Thoracic aorta (tissue), 2 donors: ENCODE results near the gene ZNF639. TPM values are rescaled to one million over a fixed set of nuclear protein-coding genes. Genes with fewer than 3 reads are reported as not detected.

Source experiments
- ATAC-seq: fragments of 150-250 bp; one replicate; pipeline ENCODE4 v1.8.0; 2017; ENCODE audit warnings: low read depth; ENCODE audit not compliant: insufficient number of reproducible peaks, low FRiP score
- DNase-seq: peaks from one replicate; pipeline ENCODE4 v3.0.0-alpha.2; 2020; ENCODE audit warnings: low spot score
- H3K27ac ChIP-seq, 2 donors: fragments of 200-600 bp; sonication (generic); 1 replicate in 1 of 2; 2 replicates in 1 of 2; pipeline ENCODE4 v1.5.1; 2016; ENCODE audit warnings: mild to moderate bottlenecking in 2 of 2, moderate library complexity in 2 of 2
- H3K27me3 ChIP-seq: fragments of 200-600 bp; sonication (generic); replicated peaks from 2 replicates; pipeline ENCODE4 v1.6.0; 2016; ENCODE audit warnings: mild to moderate bottlenecking; ENCODE audit not compliant: insufficient read depth
- H3K36me3 ChIP-seq: fragments of 200-600 bp; sonication (generic); one replicate; pipeline ENCODE4 v1.5.1; 2016
- H3K4me1 ChIP-seq, 2 donors: fragments of 200-600 bp; sonication (generic); 1 replicate in 1 of 2; 2 replicates in 1 of 2; pipeline versions ENCODE4 v1.5.1 to v1.6.0; 2016; ENCODE audit warnings: low read depth in 2 of 2, mild to moderate bottlenecking in 1 of 2; ENCODE audit not compliant: control insufficient read depth in 1 of 2
- H3K4me3 ChIP-seq: fragments of 200-600 bp; sonication (generic); 2 replicates; pipeline ENCODE4 v1.5.1; 2016; ENCODE audit warnings: mild to moderate bottlenecking
- H3K9me3 ChIP-seq: fragments of 200-600 bp; sonication (generic); 2 replicates; pipeline ENCODE4 v1.5.1; 2016
- total RNA-seq, 2 donors: library from RNA; depleted of rRNA; stranded (reverse); fragments of >200 nt; gene quantifications; one replicate each; pipeline versions ENCODE4 v1.1.0 to v1.2.3, GENCODE V29; 2016
- TF ChIP-seq, protein P1 (sequence below): fragments of 200-600 bp; sonication (generic); IDR thresholded peaks from one replicate; pipeline ENCODE4 v1.5.1; 2019; ENCODE audit warnings: antibody characterized with exemption

ZNF639 gene
- total RNA-seq, 2 donors from 2014 or later = 21.8 to 62.2 TPM

DNA sequence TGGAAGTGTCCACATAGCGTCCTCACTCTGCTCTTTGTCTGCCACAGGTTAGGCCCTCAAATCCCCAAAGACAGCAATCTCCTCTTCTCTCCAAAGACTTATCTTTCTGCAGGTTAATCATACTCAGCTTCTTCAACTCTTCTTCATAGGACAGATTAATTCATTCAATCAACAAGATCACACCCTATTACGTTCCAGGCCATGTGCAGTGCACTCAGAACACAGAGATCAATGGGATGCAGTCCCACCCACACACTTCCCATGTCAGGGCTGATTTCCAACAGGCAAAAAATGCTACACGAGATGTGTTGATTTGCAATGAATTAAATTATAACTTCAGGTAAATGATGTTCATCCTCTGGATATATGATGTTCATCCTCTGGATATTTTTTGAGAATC, 33.5 kb upstream of the ZNF639 start:
- no peak for ATAC-seq
- Histone ChIP-seq H3K9me3 (no peaks in the 10 kb centered on the region), H3K4me3 (no peak overlapping the region), H3K27me3 (no peaks in the 10 kb centered on the region), H3K36me3 (no peaks in the 10 kb centered on the region), H3K4me1 (no peaks in the 10 kb centered on the region), H3K27ac (no peak overlapping the region)
- TF ChIP-seq, protein P1, sequence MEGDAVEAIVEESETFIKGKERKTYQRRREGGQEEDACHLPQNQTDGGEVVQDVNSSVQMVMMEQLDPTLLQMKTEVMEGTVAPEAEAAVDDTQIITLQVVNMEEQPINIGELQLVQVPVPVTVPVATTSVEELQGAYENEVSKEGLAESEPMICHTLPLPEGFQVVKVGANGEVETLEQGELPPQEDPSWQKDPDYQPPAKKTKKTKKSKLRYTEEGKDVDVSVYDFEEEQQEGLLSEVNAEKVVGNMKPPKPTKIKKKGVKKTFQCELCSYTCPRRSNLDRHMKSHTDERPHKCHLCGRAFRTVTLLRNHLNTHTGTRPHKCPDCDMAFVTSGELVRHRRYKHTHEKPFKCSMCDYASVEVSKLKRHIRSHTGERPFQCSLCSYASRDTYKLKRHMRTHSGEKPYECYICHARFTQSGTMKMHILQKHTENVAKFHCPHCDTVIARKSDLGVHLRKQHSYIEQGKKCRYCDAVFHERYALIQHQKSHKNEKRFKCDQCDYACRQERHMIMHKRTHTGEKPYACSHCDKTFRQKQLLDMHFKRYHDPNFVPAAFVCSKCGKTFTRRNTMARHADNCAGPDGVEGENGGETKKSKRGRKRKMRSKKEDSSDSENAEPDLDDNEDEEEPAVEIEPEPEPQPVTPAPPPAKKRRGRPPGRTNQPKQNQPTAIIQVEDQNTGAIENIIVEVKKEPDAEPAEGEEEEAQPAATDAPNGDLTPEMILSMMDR = no peak
- no peak for DNase-seq

DNA sequence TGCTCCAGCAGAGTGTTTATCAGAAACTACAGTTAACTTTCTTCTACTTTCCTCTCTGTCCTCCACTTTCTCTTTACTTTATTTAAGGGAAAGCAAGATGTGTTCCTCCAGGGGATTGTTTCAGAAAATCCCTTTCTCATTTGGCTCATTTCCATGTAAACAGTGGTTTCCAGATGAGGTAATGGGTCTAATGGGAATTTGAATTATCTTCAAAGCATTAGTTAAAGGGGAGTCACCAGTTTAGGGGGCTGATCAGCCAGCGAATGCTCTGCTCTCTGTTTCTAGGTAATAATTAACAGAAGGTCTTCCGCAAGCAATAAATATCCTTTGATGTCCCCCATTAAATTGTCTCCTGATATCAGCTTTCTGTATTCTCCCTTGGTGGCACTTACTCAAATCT, 30.4 kb upstream of the ZNF639 start:
- Histone ChIP-seq H3K27ac (no peak overlapping the region), H3K4me1 (no peaks in the 10 kb centered on the region), H3K4me3 (no peak overlapping the region), H3K9me3 (no peaks in the 10 kb centered on the region), H3K36me3 (no peaks in the 10 kb centered on the region), H3K27me3 (no peaks in the 10 kb centered on the region)
- ATAC-seq (no peak), DNase-seq (no peak)
- TF ChIP-seq, protein P1 = no peak

DNA sequence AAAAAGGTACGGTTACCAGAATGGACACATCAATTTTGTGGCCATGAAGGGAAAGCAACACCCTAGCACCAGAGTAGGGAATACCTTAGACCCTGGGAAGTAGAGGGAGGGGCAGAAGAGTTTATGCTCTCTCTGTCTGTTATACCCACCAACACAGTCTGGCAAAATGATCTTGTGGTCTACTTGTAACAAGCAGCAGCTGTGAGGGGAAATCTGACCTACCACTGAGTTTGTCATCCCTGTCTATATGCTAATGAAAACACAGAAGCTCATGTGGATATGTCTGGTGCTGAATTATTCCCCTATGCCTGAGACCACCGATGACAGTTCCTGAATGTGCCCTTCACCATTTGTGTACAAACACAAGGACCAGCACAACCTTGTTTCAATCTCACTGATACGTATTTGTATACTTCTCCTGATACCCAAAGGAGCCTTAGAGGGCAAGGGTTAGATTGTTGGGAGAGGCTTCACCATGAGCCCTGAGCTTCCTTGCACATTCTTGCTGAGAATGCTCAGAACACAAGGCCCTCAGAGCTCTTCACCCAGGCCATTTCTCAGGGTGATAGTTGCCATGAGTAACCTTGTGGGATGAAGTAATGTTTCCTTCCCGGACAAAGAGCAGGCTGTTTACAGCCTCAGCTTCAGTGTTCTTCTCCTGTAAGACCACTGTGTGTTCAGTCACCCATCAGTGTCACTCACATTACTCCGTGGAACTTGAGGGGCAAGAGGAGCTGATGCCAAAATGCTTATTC, 24.7 kb upstream of the ZNF639 start:
- Histone ChIP-seq H3K9me3 (peaks cover 3% of the 10 kb centered on the region), H3K36me3 (no peaks in the 10 kb centered on the region), H3K4me1 (no peaks in the 10 kb centered on the region), H3K27ac (no peak overlapping the region), H3K27me3 (no peaks in the 10 kb centered on the region), H3K4me3 (no peak overlapping the region)
- TF ChIP-seq, protein P1 = no peak
- DNase-seq (no peak), ATAC-seq (no peak)

DNA sequence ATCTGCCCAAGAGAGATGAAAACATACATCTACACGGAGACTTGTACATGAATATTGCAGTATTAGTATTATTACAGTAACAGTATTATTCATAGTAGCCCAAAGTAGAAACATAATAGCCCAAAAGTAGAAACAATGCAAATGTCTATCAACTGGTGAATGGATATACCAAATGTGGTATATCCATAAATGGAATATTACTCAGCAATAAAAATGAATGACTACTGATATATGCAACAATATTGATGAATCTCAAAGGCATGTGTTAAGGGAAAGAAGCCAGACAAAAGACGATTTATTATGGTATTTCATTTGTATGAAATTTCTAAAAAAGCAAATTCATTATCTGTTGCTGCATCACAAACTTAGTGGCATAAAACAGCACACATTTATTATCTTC, 23.5 kb upstream of the ZNF639 start:
- Histone ChIP-seq H3K27me3 (no peaks in the 10 kb centered on the region), H3K4me1 (no peaks in the 10 kb centered on the region), H3K4me3 (no peak overlapping the region), H3K9me3 (peaks cover 3% of the 10 kb centered on the region), H3K36me3 (no peaks in the 10 kb centered on the region), H3K27ac (no peak overlapping the region)
- DNase-seq = no peak
- no peak for ATAC-seq
- TF ChIP-seq, protein P1 = no peak

DNA sequence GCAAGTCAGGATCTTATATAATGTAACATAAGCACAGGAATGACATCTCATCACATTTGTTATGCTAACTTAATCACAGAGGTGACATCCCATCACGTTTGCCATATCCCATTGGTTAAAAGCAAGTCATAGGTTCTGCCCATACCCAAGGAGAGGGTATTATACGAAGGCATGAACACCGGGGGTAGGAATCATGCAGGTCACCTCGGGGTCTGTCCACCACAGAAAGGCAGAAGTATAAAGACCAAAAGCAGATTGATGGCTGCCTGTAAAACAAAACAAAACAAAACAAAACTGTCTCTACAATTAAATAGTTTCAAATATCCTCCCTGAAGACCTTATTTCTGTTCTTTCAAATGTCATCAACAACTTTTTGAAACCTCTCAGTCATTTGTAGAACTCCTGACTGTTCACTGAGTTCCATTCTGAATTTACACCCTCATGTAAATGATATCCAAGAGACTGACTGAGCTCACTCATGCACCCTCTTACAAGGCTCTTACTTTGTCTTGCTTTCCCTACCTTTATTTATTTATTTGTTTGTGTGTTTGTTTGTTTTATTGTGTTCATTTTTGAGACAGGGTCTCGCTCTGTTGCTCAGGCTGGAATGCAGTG, 22.7 kb upstream of the ZNF639 start:
- H3K36me3 ChIP-seq = no peaks in the 10 kb centered on the region
- H3K27me3 ChIP-seq = no peaks in the 10 kb centered on the region
- H3K4me3 ChIP-seq = no peak overlapping the region
- peaks cover 3% of the 10 kb centered on the region for H3K9me3 ChIP-seq
- ATAC-seq (no peak), DNase-seq (no peak)
- H3K27ac ChIP-seq = no peak overlapping the region
- TF ChIP-seq, protein P1 = no peak
- no peaks in the 10 kb centered on the region for H3K4me1 ChIP-seq
